ENCODE measurements around the gene PAM. TPM values are rescaled to one million over a fixed set of nuclear protein-coding genes. Genes with fewer than 3 reads are reported as not detected.
"Not testable (repeated sequence)": the region's sequence is repeated elsewhere in the genome, so short reads cannot be mapped to it uniquely, and the experiment has no call there.

Gene PAM
- total RNA-seq, 1 experiment from 2014 or later, result 142 TPM

DNA sequence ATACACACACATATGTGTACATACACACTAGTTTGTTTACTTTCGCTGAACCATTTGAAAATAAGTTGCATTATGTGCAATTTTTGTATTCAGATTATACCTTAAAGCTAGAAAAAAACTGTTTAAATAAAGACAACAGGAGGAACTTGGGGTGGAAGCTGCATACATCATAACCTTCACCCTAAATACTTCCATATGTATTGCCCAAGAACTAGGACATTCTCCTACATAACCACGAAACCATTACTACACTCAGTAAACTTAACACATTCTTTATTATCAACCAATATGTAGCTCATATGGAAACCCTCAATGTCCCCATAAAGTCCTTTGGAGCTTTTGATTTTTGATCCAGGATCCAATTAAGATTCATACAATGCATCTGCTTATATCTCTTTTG lies 281.5 kb downstream of the PAM start:
- peaks cover 2% of the 10 kb centered on the region for H3K9me3 Mint-ChIP-seq (ENCODE audit: low read depth, unreplicated experiment)
- no peak overlapping the region for H3K4me3 Mint-ChIP-seq (ENCODE audit: low read depth, unreplicated experiment)
- H3K36me3 Mint-ChIP-seq (ENCODE audit: insufficient read depth, unreplicated experiment), result no peaks in the 10 kb centered on the region
- TF ChIP-seq, protein P1, sequence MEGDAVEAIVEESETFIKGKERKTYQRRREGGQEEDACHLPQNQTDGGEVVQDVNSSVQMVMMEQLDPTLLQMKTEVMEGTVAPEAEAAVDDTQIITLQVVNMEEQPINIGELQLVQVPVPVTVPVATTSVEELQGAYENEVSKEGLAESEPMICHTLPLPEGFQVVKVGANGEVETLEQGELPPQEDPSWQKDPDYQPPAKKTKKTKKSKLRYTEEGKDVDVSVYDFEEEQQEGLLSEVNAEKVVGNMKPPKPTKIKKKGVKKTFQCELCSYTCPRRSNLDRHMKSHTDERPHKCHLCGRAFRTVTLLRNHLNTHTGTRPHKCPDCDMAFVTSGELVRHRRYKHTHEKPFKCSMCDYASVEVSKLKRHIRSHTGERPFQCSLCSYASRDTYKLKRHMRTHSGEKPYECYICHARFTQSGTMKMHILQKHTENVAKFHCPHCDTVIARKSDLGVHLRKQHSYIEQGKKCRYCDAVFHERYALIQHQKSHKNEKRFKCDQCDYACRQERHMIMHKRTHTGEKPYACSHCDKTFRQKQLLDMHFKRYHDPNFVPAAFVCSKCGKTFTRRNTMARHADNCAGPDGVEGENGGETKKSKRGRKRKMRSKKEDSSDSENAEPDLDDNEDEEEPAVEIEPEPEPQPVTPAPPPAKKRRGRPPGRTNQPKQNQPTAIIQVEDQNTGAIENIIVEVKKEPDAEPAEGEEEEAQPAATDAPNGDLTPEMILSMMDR (IDR thresholded peaks at IDR 0.05; ENCODE audit: unreplicated experiment), result no peak
- CTCF ChIA-PET, result no interaction called here
- intact Hi-C loops (cut with micrococcal nuclease; ENCODE audit: unreplicated experiment), result no loop called here
- no peaks in the 10 kb centered on the region for H3K27me3 Mint-ChIP-seq (ENCODE audit: unreplicated experiment)
- H3K4me1 Mint-ChIP-seq (ENCODE audit: low read depth, unreplicated experiment), result no peaks in the 10 kb centered on the region
- H3K27ac Mint-ChIP-seq (ENCODE audit: unreplicated experiment), result no peak overlapping the region
- DNase-seq, result no peak
- no TSS peak for BruUV-seq (replicated peaks)

DNA sequence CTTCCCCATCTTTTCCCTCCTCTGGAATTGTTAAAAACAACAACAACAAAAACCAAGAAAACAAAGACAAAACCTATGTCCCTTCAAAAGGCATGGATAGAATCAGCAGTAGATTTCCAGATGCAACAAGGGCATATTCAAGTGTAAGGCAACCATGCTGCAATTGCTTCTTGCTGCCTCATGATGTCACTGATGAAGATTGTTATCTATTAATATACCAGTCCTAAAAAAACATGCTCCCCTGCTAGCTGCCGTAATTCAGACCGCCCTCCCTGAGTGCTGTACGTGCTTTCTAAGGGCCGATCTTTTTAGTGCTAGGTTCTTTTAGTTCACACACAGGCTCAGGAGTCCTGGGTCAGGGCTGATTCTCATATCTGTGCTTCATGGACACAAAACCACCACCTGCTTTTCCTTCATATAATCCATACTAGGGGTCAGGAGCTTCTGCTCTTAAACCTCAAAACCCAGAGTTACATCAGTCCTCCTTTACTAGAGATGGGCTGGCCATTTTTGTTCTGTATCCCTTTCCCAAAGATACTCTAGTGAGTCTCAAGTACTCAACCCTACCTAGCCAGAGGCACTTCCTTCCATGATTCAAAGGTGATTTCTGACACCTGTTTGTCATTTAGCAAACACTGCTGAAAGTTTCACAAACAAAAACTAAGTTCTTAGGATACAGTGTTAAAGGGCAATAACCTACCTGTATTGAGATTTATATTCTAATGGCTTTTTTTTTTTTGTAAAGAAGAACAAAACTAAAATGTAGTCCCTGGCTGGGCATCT lies 282.8 kb downstream of the PAM start:
- TF ChIP-seq, protein P1 (IDR thresholded peaks at IDR 0.05; ENCODE audit: unreplicated experiment), result no peak
- no TSS peak for BruUV-seq (replicated peaks)
- no peaks in the 10 kb centered on the region for H3K27me3 Mint-ChIP-seq (ENCODE audit: unreplicated experiment)
- no peaks in the 10 kb centered on the region for H3K4me1 Mint-ChIP-seq (ENCODE audit: low read depth, unreplicated experiment)
- intact Hi-C loops (cut with micrococcal nuclease; ENCODE audit: unreplicated experiment), result no loop called here
- no peak overlapping the region for H3K27ac Mint-ChIP-seq (ENCODE audit: unreplicated experiment)
- DNase-seq, result no peak
- H3K36me3 Mint-ChIP-seq (ENCODE audit: insufficient read depth, unreplicated experiment), result no peaks in the 10 kb centered on the region
- no peak overlapping the region for H3K4me3 Mint-ChIP-seq (ENCODE audit: low read depth, unreplicated experiment)
- CTCF ChIA-PET, result interaction anchor here (0.8 kb wide), 1 partner anchor 187 kb away, joined by 3 read pairs; no protein-coding TSS in a partner anchor
- peaks cover 2% of the 10 kb centered on the region for H3K9me3 Mint-ChIP-seq (ENCODE audit: low read depth, unreplicated experiment)

DNA sequence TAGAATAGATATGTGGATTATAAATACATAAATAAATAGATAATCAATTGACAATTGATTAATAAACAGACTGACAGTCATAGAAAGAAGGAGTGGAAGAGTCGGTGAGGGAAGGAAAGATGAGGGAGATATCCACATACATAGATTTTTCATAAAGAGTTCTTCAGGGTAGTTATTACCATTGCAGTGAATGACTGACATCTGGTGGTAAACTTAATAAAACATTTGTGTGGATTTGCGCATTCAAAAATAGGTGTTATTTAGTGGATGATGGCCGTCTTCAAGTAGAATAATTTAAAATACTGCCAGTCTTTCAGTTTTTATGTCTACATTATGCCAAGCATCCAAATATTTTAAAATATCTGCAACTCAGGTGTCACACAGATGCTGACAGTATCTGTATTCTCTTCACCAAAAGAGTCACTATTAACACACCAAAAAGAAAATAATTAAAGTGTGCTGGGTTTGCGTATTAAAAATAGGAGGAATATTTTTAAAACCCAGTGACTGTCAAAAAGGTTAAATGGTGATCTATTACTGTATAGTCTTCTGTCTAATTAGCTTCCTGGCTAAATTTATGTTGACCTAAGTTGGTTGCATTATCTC lies 286.1 kb downstream of the PAM start:
- no peaks in the 10 kb centered on the region for H3K9me3 Mint-ChIP-seq (ENCODE audit: low read depth, unreplicated experiment)
- no peak overlapping the region for H3K4me3 Mint-ChIP-seq (ENCODE audit: low read depth, unreplicated experiment)
- H3K4me1 Mint-ChIP-seq (ENCODE audit: low read depth, unreplicated experiment), result no peaks in the 10 kb centered on the region
- BruUV-seq (replicated peaks), result no TSS peak
- CTCF ChIA-PET, result no interaction called here
- no peak for DNase-seq
- H3K27ac Mint-ChIP-seq (ENCODE audit: unreplicated experiment), result no peak overlapping the region
- no peaks in the 10 kb centered on the region for H3K27me3 Mint-ChIP-seq (ENCODE audit: unreplicated experiment)
- no peaks in the 10 kb centered on the region for H3K36me3 Mint-ChIP-seq (ENCODE audit: insufficient read depth, unreplicated experiment)
- TF ChIP-seq, protein P1 (IDR thresholded peaks at IDR 0.05; ENCODE audit: unreplicated experiment), result peak; percentile 48
- intact Hi-C loops (cut with micrococcal nuclease; ENCODE audit: unreplicated experiment), result loop anchor here (1.0 to 5.0 kb wide), 6 partner anchors 98 to 534 kb away; no protein-coding TSS in a partner anchor

DNA sequence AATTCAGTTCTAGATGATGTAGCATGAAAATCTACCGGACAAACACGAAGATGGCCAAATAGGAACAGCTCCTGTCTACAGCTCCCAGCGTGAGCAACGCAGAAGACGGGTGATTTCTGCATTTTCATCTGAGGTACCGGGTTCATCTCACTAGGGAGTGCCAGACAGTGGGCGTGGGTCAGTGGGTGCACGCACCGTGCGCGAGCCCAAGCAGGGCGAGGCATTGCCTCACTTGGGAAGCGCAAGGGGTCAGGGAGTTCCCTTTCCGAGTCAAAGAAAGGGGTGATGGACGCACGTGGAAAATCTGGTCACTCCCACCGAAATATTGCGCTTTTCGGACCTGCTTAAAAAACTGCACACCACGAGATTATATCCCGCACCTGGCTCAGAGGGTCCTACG lies 291.6 kb downstream of the PAM start:
- BruUV-seq (replicated peaks); H3K4me1 Mint-ChIP-seq (ENCODE audit: low read depth, unreplicated experiment); intact Hi-C loops (cut with micrococcal nuclease; ENCODE audit: unreplicated experiment); H3K27me3 Mint-ChIP-seq (ENCODE audit: unreplicated experiment); DNase-seq; H3K9me3 Mint-ChIP-seq (ENCODE audit: low read depth, unreplicated experiment); H3K36me3 Mint-ChIP-seq (ENCODE audit: insufficient read depth, unreplicated experiment); H3K4me3 Mint-ChIP-seq (ENCODE audit: low read depth, unreplicated experiment); CTCF ChIA-PET; H3K27ac Mint-ChIP-seq (ENCODE audit: unreplicated experiment): not testable (repeated sequence)
